Transverse colon (tissue), 4 donors: ENCODE results near the gene PCNT.

Source experiments
- EP300 ChIP-seq: sonication (generic); formaldehyde crosslinking; IDR thresholded peaks from one replicate; pipeline ENCODE4 v1.6.1; 2017; ENCODE audit warnings: antibody characterized with exemption, low read depth
- POLR2AphosphoS5 ChIP-seq, 3 donors: sonication (generic); formaldehyde crosslinking; IDR thresholded peaks; one replicate each; pipeline ENCODE4 v1.6.1; 2016; ENCODE audit warnings: antibody characterized with exemption in 3 of 3
- TF ChIP-seq, protein P1 (sequence below), 5 experiments: fragments of 200-600 bp in 3 of 5; fragments of 450-650 bp in 2 of 5; sonication (generic) in 3 of 5; IDR thresholded peaks; 1 replicate in 2 of 5; 2 replicates in 3 of 5; pipeline ENCODE4 v1.5.1; 2016 to 2017; ENCODE audit warnings: antibody characterized with exemption in 5 of 5, inconsistent platforms in 3 of 5, mild to moderate bottlenecking in 2 of 5, moderate library complexity in 1 of 5

DNA sequence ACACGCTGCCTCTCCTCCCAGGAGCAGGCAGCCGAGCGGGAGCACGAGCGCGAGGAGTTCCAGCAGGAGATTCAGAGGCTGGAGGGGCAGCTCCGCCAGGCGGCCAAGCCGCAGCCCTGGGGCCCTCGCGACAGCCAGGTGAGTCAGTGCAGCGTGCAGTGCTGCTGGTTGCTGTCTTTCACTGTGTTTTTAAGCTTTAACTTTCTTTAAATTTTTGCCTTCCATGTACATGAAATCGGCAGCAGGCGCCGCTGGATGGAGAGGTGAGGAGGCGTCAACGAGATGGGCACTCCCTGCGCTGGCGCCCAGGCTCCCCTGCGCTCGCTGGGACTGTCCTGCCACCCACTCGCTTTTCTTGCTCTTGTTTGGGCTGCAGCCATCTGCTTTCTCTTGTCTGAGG, 74.0 kb downstream of the PCNT start:
- TF ChIP-seq EP300, result no peak
- TF ChIP-seq, protein P1, sequence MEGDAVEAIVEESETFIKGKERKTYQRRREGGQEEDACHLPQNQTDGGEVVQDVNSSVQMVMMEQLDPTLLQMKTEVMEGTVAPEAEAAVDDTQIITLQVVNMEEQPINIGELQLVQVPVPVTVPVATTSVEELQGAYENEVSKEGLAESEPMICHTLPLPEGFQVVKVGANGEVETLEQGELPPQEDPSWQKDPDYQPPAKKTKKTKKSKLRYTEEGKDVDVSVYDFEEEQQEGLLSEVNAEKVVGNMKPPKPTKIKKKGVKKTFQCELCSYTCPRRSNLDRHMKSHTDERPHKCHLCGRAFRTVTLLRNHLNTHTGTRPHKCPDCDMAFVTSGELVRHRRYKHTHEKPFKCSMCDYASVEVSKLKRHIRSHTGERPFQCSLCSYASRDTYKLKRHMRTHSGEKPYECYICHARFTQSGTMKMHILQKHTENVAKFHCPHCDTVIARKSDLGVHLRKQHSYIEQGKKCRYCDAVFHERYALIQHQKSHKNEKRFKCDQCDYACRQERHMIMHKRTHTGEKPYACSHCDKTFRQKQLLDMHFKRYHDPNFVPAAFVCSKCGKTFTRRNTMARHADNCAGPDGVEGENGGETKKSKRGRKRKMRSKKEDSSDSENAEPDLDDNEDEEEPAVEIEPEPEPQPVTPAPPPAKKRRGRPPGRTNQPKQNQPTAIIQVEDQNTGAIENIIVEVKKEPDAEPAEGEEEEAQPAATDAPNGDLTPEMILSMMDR (IDR thresholded peaks at IDR 0.05), result no peak
- TF ChIP-seq POLR2AphosphoS5 (IDR thresholded peaks at IDR 0.05), result no peak
